Activated T-helper 1 cell treated with Interleukin-2 at 50 U/mL for 16 hours (primary cell): Measurements from ENCODE around the gene RNF113A.
"Not testable (repeated sequence)": the region's sequence is repeated elsewhere in the genome, so short reads cannot be mapped to it uniquely, and the experiment has no call there.

Experiments used
- DNase-seq: peaks from one replicate; pipeline ENCODE4 v3.0.0-alpha.2; 2020; ENCODE audit warnings: low read depth

Gene RNF113A

DNA sequence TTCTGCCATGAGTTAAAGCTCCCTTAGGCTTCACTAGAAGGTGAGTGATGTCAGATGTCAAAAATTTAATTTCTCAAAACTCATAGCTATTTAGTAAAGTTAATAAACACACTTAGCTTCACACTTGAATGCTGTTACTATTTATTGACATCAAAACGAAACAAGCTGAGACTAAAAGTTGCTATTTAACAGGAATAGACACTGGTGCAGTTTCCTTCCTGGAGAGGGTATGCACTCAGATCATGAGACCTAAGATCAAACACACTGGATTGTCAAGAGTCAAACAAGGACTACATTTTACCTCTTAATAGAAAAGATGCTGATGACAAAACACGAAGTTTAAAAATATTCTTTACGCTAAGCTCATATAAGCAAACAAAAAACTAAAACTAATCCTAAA is 37.6 kb downstream of the RNF113A start:
- DNase-seq, result no peak

DNA sequence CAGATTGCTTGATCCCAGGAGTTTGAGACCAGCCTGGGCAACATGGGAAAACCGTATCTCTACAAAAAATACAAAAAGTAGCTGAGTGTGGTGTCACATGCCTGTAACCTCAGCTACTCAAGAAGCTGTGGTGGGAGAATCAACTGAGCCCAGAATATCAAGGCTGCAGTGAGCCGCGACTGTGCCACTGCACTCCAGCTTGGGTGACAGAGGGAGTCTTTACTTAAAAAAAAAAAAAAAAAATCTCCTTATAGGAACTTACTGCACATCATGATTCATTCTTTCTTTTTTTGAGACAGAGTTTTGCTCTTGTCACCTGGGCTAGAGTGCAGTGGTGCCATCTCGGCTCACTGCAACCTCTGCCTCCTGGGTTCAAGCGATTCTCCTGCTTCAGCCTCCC is 43.1 kb downstream of the RNF113A start:
- no peak for DNase-seq

DNA sequence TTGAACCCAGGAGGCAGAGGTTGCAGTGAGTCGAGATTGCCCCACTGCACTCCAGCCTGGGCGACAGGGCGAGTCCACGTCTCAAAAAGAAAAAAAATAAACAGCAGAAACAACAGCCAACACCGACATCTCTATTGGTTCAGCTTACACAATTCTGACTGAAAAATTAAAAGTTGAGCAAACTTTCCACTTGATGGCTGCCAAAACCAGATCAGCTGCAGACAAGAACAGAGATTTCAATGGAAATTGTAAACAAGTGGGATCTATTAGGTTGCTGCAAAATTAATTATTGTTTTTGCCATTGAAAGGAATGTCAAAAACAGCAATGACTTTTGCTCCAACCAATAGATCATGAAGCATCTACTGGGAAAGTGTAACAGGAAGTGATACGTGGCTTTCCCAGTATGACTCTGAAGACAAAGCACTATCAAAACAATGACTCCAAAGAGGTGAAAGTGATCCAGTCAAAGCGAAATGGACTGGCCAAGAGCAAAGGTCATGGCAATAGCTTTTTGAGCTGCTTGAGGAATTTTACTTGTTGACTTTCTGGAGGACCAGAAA is 45.1 kb downstream of the RNF113A start:
- no peak for DNase-seq

DNA sequence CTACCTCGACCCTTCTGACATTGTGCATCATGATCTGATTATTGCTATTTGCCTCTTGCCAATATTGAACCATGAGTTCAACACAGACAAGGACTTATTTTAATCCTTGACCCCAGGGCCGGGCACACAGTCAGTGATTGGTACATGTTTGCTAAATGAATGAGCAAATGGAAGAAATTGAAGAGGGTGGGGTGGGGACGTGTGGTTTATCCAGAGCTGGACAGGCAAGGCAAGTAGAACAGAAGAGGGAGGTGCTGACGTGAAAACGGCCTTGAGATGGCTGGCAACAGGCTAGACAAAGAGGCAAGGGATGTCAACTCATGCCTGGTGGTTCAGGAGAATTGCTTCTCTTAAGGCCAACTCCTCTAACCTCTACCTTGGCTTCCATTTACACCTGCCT is 47.3 kb downstream of the RNF113A start:
- DNase-seq, result not testable (repeated sequence)

DNA sequence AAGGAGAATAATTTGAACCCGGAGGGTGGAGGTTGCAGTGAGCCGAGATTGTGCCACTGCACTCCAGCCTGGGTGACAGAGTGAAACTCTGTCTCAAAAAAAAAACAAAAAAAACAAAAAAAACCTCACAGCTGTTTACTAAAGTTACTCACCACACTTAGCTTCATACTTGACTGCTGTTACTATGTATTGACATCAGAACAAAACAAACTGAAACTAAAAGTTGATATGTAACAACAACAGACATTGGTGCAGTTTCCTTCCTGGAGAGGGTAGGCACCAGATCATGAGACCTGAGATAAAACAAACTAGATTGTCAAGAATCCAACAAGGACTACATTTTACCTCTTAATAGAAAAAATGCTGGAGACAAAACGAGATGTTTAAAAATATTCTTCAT is 49.8 kb downstream of the RNF113A start:
- not testable (repeated sequence) for DNase-seq
